Activated naive CD4-positive, alpha-beta T cell treated with anti-CD3 and anti-CD28 coated beads, Interleukin-2, amount 10 ng/mL, durations not matched to agents 5 hours and 36 hours (primary cell): Measurements from ENCODE around the gene BMPR2. TPM values are rescaled to one million over a fixed set of nuclear protein-coding genes. Genes with fewer than 3 reads are reported as not detected.

Experiments
- total RNA-seq, 2 experiments: library from RNA; stranded (reverse); gene quantifications; one replicate each; pipeline ENCODE4 v1.2.3, GENCODE V29; 2021

Gene BMPR2
- total RNA-seq = 1 to 10 TPM; 5.6 to 7.2 TPM

DNA sequence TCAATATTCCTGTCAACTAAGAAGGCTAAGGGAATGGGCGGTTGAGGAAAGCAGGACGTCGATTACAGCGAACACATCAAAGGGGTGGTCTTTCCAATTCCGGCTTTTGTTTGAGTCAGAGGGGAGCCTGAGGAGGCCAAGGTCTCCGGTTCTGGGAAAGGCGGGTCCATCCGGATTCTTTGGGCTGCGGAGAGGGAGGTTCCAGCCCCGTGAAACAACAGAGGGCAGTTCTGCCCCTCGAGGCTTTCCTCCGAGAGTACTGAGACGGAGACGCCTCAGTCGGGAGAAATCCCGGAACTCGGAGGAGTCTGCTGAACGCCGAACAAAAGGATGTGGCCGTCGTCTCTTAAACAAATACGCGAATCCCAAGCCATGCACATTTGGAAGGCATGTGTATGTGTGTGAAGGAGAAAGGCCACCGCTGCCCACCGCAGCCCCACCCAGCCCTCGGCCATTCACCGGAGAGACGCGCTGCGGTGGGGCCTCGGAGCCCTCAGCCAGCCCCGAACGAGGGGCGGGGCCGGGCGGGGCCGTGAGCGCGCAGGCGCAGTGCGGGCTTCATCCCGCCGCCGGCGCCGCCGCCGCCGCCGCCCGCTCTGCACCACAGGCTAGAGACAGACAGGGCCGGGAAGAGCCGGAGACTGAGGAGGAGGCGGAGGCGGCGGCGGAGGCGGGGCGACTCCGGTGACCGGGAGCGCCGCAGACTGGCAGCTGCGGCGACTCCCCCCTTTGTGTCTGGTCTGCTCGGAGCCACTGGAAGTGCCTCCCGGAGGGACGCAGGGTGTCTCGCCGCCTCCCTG lies at the start of gene BMPR2:
Gene BMPR2 (plus strand): TSS at position 719 of the 800 bp plus-strand sequence. CDS start 1,148 bp downstream, outside the sequence.

Other genes with a start within 250 kb of the BMPR2 start
- gene SUMO1, start 137.7 kb upstream of the BMPR2 start, total RNA-seq = 10 to 100 TPM; 88.2 to 96.1 TPM
- 10 to 100 TPM; 86.8 to 88.7 TPM for gene NOP58, start 110.6 kb upstream of the BMPR2 start, total RNA-seq